GM23248 (cell line): ENCODE measurements around the gene IFNA1.

Experiments used
- EZH2 ChIP-seq: fragments of 200-600 bp; sonication (generic); IDR thresholded peaks from 2 replicates; pipeline ENCODE4 v1.6.1; 2018; ENCODE audit warnings: antibody characterized with exemption, mild to moderate bottlenecking; ENCODE audit not compliant: insufficient read depth, poor library complexity, severe bottlenecking
- EZH2phosphoT487 ChIP-seq: fragments of 200-600 bp; sonication (generic); IDR thresholded peaks from 2 replicates; pipeline ENCODE4 v1.6.1; 2018; ENCODE audit warnings: antibody characterized with exemption, moderate library complexity, mild to moderate bottlenecking, low read depth; ENCODE audit not compliant: insufficient read depth

DNA sequence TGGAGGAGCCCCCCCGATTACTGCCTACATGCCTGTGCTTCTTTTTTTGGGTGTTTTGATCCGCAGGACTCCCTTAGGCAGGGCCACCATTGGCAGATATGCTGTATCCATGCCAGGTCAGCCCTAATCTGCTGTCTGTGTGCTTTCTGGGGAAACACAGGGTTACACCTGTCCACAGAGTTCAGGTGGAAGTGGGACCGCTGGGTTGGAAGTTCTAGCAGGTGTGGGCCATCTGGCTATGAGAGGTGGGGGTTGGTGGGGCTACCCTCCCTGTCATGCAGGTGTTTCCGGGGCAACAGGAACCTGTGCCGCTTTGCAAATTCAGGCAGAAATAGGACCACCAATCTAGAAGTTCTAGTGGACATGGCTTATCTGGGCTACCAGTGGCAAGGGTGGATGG, 24.9 kb downstream of the IFNA1 start:
- TF ChIP-seq EZH2phosphoT487 (no peak), EZH2 (no peak)
